K562 (cell line): Measurements from ENCODE around the gene AGPAT1. TPM values are rescaled to one million over a fixed set of nuclear protein-coding genes. Genes with fewer than 3 reads are reported as not detected.

Source experiments
- ATF2 ChIP-seq: sonication (generic); formaldehyde crosslinking; IDR thresholded peaks from 2 replicates; pipeline ENCODE4 v1.8.1; 2022; ENCODE audit warnings: missing genetic modification reagents
- CREB1 ChIP-seq, 2 experiments: sonication (generic) in 1 of 2; formaldehyde crosslinking in 1 of 2; IDR thresholded peaks; 2 replicates each; pipeline versions ENCODE4 v1.6.1 to v1.8.0; 2012 to 2022; ENCODE audit warnings: inconsistent platforms in 1 of 2, mild to moderate bottlenecking in 1 of 2, missing genetic modification reagents in 1 of 2, moderate library complexity in 1 of 2
- GTF2A2 ChIP-seq: IDR thresholded peaks from 2 replicates; pipeline ENCODE4 v1.6.1; 2016; ENCODE audit warnings: mild to moderate bottlenecking, missing genetic modification characterization, missing compliant biosample characterization
- NFATC3 ChIP-seq: fragments of 450-650 bp; IDR thresholded peaks from 2 replicates; pipeline ENCODE4 v1.6.1; 2017; ENCODE audit warnings: mild to moderate bottlenecking
- POLR2AphosphoS5 ChIP-seq: IDR thresholded peaks from 2 replicates; pipeline ENCODE4 v1.6.1; 2011; ENCODE audit warnings: mild to moderate bottlenecking, low read depth, low read length, moderate library complexity; ENCODE audit not compliant: control insufficient read depth, insufficient read depth
- SMARCC2 ChIP-seq: fragments of 450-650 bp; IDR thresholded peaks from 2 replicates; pipeline ENCODE4 v1.6.1; 2017; ENCODE audit warnings: antibody characterized with exemption, moderate library complexity, mild to moderate bottlenecking, low read depth
- U2AF2 ChIP-seq: fragments of 200-400 bp; formaldehyde crosslinking; optimal IDR thresholded peaks from 2 replicates; pipeline ENCODE3; 2017; ENCODE audit warnings: low read depth, mild to moderate bottlenecking, low read length
- ZNF175 ChIP-seq: fragments of 200-800 bp; sonication (Bioruptor generic); IDR thresholded peaks from 2 replicates; pipeline ENCODE4 v1.6.1; 2016; ENCODE audit warnings: low read depth, mild to moderate bottlenecking, missing genetic modification characterization, missing compliant biosample characterization
- ZNF217 ChIP-seq: sonication (generic); formaldehyde crosslinking; IDR thresholded peaks from 2 replicates; pipeline ENCODE4 v1.8.0; 2022; ENCODE audit warnings: mild to moderate bottlenecking, missing genetic modification reagents
- ZNF512 ChIP-seq: IDR thresholded peaks from 2 replicates; pipeline ENCODE4 v1.6.1; 2016; ENCODE audit warnings: missing genetic modification characterization, missing compliant biosample characterization
- polyA plus RNA-seq, 8 experiments: library from polyadenylated mRNA; depleted of rRNA in 4 of 8; stranded (reverse) in 5 of 8; unstranded in 3 of 8; fragments of >200 nt; fragmentation: Nextera tagmentation in 2 of 8; fragmentation: Illumina TruSeq in 1 of 8; extraction: Ambion mirVana in 2 of 8; extraction: Trizol in 1 of 8; gene quantifications; 2 replicates each; pipeline versions ENCODE4 v1.2.1 to v1.2.3, GENCODE V29; 2011 to 2014; ENCODE audit warnings: inconsistent platforms in 1 of 8, missing spikeins in 1 of 8
- total RNA-seq, 7 experiments: library from RNA; depleted of rRNA in 6 of 7; stranded (reverse); fragments of >200 nt in 6 of 7; fragmentation: Illumina TruSeq in 2 of 7; extraction: Trizol in 2 of 7; gene quantifications; 2 replicates each; pipeline versions ENCODE4 v1.2.1 to v1.2.3, GENCODE V29; 2011 to 2021; ENCODE audit warnings: low replicate concordance in 1 of 7
- TF ChIP-seq, protein P1 (sequence below), 2 experiments: IDR thresholded peaks; 2 replicates each; pipeline ENCODE4 v1.6.1; 2011; ENCODE audit warnings: borderline replicate concordance in 1 of 2, control low read depth in 1 of 2, low read depth in 1 of 2, low read length in 1 of 2, mild to moderate bottlenecking in 1 of 2, mixed read lengths in 1 of 2, moderate library complexity in 1 of 2; ENCODE audit not compliant: insufficient read depth in 1 of 2, insufficient read length in 1 of 2, poor library complexity in 1 of 2, severe bottlenecking in 1 of 2; ENCODE audit errors: extremely low read depth in 1 of 2
- TF ChIP-seq, protein P2 (sequence below), 2 experiments: fragments of 450-650 bp; formaldehyde crosslinking in 1 of 2; IDR thresholded peaks; 2 replicates each; pipeline versions ENCODE4 v1.4.0 to v1.6.1; 2014 to 2020; ENCODE audit warnings: mild to moderate bottlenecking in 2 of 2, borderline replicate concordance in 1 of 2, low read depth in 1 of 2

Gene AGPAT1
- total and polyA plus RNA-seq, 9 of the 15 experiments (the other 6 are each of a cell fraction or from before 2014, with no cell fraction given) = 37.9 to 176 (median 69.4) TPM

DNA sequence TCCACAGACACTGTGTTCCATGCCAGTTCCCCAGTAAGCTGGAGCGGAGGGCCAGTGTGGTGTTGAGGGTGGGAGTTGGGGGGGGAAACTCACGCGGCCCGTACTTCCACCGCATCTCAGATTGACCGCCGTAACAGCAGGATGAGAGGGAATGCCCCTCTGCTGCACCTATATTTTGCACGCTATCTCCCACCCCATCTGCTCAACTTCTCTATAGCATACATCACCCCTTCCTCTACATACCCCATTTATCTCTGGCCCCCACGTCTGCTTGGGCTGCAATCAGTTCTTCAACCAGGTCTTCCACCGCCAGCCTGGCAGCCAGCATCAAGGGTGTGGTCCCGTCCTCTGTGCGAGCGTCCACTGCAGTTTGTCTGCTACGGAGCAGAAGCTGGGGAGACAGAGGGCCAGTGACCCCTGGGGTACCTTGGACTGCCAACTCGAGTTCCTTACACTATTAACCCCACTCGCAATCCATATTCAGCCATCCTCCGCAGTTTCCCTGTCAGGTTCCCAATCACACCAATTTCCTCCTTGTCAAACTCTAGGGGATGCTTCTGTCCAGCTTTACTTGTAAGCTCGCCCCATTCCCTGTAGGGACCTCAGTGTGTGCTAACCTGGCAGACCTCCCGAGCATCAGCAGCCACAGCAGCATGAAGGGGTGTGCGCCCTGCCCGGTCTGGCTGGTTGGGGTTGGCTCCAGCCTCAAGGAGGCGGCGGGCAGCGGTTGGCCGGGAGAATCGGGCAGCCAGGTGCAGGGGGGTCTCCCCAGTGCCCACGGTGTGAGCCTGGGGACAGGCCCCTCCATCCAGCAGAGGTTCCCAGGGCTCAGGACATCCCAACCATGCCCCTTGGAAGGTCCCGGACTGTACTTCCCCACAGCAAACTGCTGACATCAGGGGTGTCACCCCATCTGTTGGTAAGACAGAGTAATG is 21.1 kb upstream of the AGPAT1 start (continued):
- TF ChIP-seq, protein P1, sequence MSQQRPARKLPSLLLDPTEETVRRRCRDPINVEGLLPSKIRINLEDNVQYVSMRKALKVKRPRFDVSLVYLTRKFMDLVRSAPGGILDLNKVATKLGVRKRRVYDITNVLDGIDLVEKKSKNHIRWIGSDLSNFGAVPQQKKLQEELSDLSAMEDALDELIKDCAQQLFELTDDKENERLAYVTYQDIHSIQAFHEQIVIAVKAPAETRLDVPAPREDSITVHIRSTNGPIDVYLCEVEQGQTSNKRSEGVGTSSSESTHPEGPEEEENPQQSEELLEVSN (IDR thresholded peaks at IDR 0.05; ENCODE audit: borderline replicate concordance in 1 of 2, extremely low read depth in 1 of 2, insufficient read depth in 1 of 2, insufficient read length in 1 of 2, low read depth in 1 of 2, low read length in 1 of 2, poor library complexity in 1 of 2, severe bottlenecking in 1 of 2) = peak in 1 of 2 experiments; percentile 3
- TF ChIP-seq NFATC3 (no peak), ZNF512 (tag) (no peak), POLR2AphosphoS5 (peak; percentile 50; the same call in 1 of the 2 replicates), CREB1 (IDR thresholded peaks at IDR 0.05) (no peak), CREB1 (CRISPR knock-in tag; IDR thresholded peaks at IDR 0.05) (0 out of 2 replicates have a peak, but pooled peaks have one; percentile 17), ZNF217 (no peak), GTF2A2 (no peak), U2AF2 (no peak), SMARCC2 (no peak), ZNF175 (CRISPR knock-in tag) (no peak), ATF2 (CRISPR knock-in tag) (no peak)
- TF ChIP-seq, protein P2, sequence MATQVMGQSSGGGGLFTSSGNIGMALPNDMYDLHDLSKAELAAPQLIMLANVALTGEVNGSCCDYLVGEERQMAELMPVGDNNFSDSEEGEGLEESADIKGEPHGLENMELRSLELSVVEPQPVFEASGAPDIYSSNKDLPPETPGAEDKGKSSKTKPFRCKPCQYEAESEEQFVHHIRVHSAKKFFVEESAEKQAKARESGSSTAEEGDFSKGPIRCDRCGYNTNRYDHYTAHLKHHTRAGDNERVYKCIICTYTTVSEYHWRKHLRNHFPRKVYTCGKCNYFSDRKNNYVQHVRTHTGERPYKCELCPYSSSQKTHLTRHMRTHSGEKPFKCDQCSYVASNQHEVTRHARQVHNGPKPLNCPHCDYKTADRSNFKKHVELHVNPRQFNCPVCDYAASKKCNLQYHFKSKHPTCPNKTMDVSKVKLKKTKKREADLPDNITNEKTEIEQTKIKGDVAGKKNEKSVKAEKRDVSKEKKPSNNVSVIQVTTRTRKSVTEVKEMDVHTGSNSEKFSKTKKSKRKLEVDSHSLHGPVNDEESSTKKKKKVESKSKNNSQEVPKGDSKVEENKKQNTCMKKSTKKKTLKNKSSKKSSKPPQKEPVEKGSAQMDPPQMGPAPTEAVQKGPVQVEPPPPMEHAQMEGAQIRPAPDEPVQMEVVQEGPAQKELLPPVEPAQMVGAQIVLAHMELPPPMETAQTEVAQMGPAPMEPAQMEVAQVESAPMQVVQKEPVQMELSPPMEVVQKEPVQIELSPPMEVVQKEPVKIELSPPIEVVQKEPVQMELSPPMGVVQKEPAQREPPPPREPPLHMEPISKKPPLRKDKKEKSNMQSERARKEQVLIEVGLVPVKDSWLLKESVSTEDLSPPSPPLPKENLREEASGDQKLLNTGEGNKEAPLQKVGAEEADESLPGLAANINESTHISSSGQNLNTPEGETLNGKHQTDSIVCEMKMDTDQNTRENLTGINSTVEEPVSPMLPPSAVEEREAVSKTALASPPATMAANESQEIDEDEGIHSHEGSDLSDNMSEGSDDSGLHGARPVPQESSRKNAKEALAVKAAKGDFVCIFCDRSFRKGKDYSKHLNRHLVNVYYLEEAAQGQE (IDR thresholded peaks at IDR 0.05; ENCODE audit: borderline replicate concordance) = no peak
- TF ChIP-seq, protein P2 (CRISPR knock-in tag; IDR thresholded peaks at IDR 0.05; ENCODE audit: low read depth) = no peak
